NCI-H2171 treated with DMSO at 0.1 percent for 48 hours (cell line): ENCODE measurements around the gene SLC5A4.
"Not testable (repeated sequence)": the region's sequence is repeated elsewhere in the genome, so short reads cannot be mapped to it uniquely, and the experiment has no call there.

ENCODE experiments used
- DNase-seq: peaks from one replicate; lab custom pipeline; 2025; lab: John Stamatoyannopoulos, UW

Gene SLC5A4

DNA sequence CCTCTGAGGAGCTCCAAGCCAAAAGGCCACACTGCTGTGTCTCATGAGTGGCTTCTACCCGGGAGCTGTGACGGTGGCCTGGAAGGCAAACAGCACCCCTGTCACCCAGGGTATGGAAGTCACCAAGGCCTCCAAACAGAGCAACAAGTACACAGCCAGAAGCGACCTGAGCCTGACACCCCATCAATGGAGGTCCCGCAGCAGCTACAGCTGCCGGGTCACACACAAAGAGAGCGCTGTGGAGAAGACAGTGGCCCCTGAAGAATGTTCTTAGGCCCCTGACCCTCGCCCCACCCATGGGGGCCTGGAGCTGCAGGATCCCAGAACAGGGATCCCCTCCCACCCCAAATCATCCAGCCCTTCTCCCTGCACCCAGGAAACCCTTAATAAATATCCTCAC lies 55.2 kb downstream of the SLC5A4 start:
- DNase-seq: no peak

GRCh38 chr22:32199341-32199740 lies 55.8 kb downstream of the SLC5A4 start:
- no peak for DNase-seq

GRCh38 chr22:32197553-32198226 lies 57.5 kb downstream of the SLC5A4 start:
- not testable (repeated sequence) for DNase-seq

DNA sequence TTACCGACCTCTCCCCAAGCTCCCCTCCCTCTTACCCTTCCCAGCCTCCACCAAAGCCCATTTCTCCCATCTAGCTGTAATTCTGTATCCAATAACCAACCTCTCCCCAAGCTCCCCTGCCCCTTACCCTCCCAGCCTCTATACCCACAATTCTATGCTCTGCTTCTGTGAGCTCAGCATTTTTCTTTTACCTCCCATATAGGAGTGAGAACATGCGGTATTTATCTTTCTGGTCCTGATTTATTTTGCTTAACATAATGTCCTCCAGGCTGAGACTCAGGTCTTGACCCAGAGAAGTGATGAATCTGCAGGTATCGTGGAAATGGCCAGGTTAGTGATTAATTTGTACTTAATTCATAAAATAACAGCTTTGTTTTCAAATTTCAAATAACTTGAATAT lies 59.2 kb downstream of the SLC5A4 start:
- not testable (repeated sequence) for DNase-seq

DNA sequence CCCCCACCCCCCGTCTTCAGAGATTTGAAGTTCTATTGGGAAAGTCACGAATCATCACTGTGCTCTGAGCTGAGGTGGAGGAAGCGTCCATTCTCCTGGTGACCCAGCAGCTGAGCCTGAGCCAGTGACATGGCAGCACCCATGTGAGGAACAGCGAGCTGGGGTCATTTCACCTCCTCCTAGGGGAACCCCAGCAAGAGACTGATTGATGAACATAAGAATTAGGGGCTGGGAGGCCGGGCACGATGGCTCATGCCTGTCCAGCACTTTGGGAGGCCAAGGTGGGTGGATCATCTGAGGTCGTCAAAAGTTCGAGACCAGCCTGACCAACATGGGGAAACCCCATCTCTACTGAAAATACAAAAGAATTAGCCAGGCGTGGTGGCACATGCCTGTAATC lies 61.8 kb downstream of the SLC5A4 start:
- DNase-seq: not testable (repeated sequence)

GRCh38 chr22:32191021-32191420 lies 64.1 kb downstream of the SLC5A4 start:
- not testable (repeated sequence) for DNase-seq

GRCh38 chr22:32185821-32186220 lies 69.3 kb downstream of the SLC5A4 start:
- DNase-seq: no peak

GRCh38 chr22:32183625-32184024 lies 71.5 kb downstream of the SLC5A4 start:
- DNase-seq: no peak

DNA sequence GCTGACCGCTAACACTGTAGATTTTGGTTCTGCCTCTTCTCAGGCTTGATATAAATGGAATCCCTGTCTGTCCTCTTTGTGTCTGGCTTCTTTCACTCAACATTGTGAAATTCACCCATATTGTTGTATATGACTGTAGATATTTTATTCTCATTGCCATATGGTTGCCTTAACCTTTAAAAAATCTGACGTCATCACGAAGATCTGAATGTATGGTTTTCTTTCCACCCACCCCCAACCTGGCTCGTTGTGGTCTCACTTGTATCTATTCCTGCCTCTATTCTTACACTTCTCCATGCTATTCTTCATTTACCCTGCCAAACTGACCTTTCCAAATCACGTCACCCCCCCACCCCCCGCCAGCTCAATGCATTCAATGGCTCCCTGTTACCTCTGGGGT lies 74.1 kb downstream of the SLC5A4 start:
- DNase-seq: no peak

DNA sequence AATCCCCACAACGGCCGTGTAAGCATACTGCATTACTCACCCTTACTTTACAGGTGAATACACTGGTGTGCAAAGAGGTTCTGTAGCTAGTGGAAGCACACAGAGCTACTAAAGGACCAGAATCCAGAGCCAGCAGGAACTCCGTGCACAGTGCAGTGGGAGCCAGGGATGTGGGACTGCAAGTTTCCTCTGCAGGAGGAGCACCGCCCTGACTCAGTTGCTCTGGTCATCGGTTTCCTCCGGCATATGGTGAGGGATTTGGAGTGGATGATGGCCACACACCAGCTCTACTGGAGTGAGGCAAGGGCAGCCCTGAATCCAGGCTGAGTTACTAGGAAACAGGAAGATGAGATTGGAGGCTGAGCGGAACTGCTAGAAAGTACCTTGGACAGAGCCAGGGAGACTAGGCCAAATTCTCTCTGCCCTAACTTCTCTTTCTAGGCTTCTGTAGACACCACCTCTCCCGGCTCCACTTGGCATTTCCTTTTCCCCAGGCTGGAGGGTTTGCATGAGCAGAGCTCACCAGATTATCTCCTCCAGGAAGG lies 77.9 kb downstream of the SLC5A4 start:
- no peak for DNase-seq

- peak; percentile 50 for DNase-seq
Measured at GRCh38 chr22:32175683-32176644, 79.2 kb downstream of the SLC5A4 start.

DNA sequence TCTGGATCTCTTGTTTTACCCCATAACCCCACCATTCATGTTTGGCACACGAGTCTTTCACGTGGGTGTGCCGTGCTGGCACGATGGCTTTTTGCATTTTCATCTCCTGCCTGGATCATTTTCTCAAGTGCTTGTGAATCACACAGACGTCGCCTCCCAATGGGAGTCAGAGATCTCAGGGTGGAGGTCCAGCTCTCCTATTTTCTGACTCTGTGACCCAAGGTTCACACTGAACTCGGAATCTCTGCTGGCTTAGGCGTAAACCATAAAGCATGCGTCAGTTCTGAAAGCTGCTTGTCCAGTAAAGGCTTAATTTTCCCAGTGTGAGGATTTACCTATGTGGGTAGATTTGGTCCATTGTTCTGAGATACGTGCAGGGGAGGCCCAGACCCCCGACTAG lies 80.0 kb downstream of the SLC5A4 start:
- DNase-seq: no peak
